H1 (cell line): ENCODE data around the gene HSPA1A. TPM values are rescaled to one million over a fixed set of nuclear protein-coding genes. Genes with fewer than 3 reads are reported as not detected.
A peak's percentile ranks its signal among the peaks of the same experiment; 100 is the strongest.
"Not testable (repeated sequence)": the region's sequence is repeated elsewhere in the genome, so short reads cannot be mapped to it uniquely, and the experiment has no call there.

Source experiments
- CTCF ChIA-PET: fragments of 300-600 bp; sonication (Branson Sonifier 250); formaldehyde crosslinking; loops from one replicate; lab custom pipeline; 2021; ENCODE audit not compliant: partially characterized antibody; lab: Charles Lee
- POLR2A ChIA-PET: fragments of 300-600 bp; sonication (Branson Sonifier 250); formaldehyde crosslinking; loops from one replicate; lab custom pipeline; 2021; ENCODE audit warnings: inconsistent platforms; ENCODE audit not compliant: partially characterized antibody; lab: Charles Lee
- DNase-seq, 2 experiments: peaks; one replicate each; pipeline versions ENCODE4 v3.0.0 to v3.0.0-alpha.2; 2010 to 2022; ENCODE audit warnings: low spot score in 2 of 2, low read depth in 1 of 2, mixed read lengths in 1 of 2
- FAIRE-seq: peaks from 2 replicates; lab custom pipeline; 2011; peaks lifted over from hg19 to GRCh38; lab: Jason Lieb, UNC
- H2AFZ ChIP-seq: 2 replicates; pipeline ENCODE4 v1.8.1; 2012; ENCODE audit warnings: low read length, inconsistent platforms
- H2AK5ac ChIP-seq: 2 replicates; pipeline ENCODE4 v1.6.1; 2013; ENCODE audit warnings: low read depth, low read length
- H2BK120ac ChIP-seq: replicated peaks from 2 replicates; pipeline ENCODE3; 2013; ENCODE audit warnings: low read depth, low read length, inconsistent platforms
- H2BK12ac ChIP-seq: 2 replicates; pipeline ENCODE4 v1.6.1; 2013; ENCODE audit warnings: low read depth, low read length
- H2BK15ac ChIP-seq: 2 replicates; pipeline ENCODE4 v1.6.1; 2013; ENCODE audit warnings: low read length
- H2BK20ac ChIP-seq: 2 replicates; pipeline ENCODE4 v1.6.1; 2013; ENCODE audit warnings: low read length
- H2BK5ac ChIP-seq: 2 replicates; pipeline ENCODE4 v1.6.1; 2013; ENCODE audit warnings: low read depth, low read length
- H3K14ac ChIP-seq: 2 replicates; pipeline ENCODE4 v1.6.1; 2013; ENCODE audit warnings: inconsistent platforms; ENCODE audit not compliant: insufficient read length
- H3K18ac ChIP-seq: 2 replicates; pipeline ENCODE4 v1.6.1; 2013; ENCODE audit warnings: low read length; ENCODE audit errors: extremely low read depth
- H3K23ac ChIP-seq: 2 replicates; pipeline ENCODE4 v1.6.1; 2013; ENCODE audit warnings: inconsistent platforms; ENCODE audit not compliant: insufficient read length
- H3K23me2 ChIP-seq: 2 replicates; pipeline ENCODE4 v1.6.1; 2013; ENCODE audit warnings: low read depth, low read length
- H3K27ac ChIP-seq: 2 replicates; pipeline ENCODE4 v1.6.1; 2011; ENCODE audit warnings: low read depth, low read length, inconsistent platforms
- H3K27me3 ChIP-seq, 4 experiments: replicated peaks in 1 of 4; 1 replicate in 1 of 4; 2 replicates in 3 of 4; pipeline versions ENCODE4 v1.6.1 to v1.8.1; 2011 to 2013; ENCODE audit warnings: low read length in 3 of 4, mild to moderate bottlenecking in 3 of 4, inconsistent platforms in 2 of 4, mixed read lengths in 2 of 4, moderate library complexity in 1 of 4; ENCODE audit not compliant: control insufficient read depth in 3 of 4, insufficient read depth in 3 of 4; ENCODE audit errors: extremely low read depth in 1 of 4
- H3K36me3 ChIP-seq, 4 experiments: 2 replicates each; pipeline versions ENCODE4 v1.6.1 to v1.8.1; 2011 to 2013; ENCODE audit warnings: mild to moderate bottlenecking in 4 of 4, low read length in 3 of 4, moderate library complexity in 2 of 4, control low read depth in 1 of 4, inconsistent platforms in 1 of 4; ENCODE audit not compliant: insufficient read depth in 4 of 4, control insufficient read depth in 2 of 4
- H3K4ac ChIP-seq: replicated peaks from 2 replicates; pipeline ENCODE3; 2013; ENCODE audit warnings: low read length, low read depth, mixed read lengths, inconsistent platforms; ENCODE audit not compliant: insufficient read length
- H3K4me1 ChIP-seq, 4 experiments: replicated peaks in 1 of 4; 1 replicate in 1 of 4; 2 replicates in 3 of 4; pipeline versions ENCODE4 v1.6.1 to v1.8.1; 2011 to 2013; ENCODE audit warnings: low read length in 3 of 4, inconsistent platforms in 2 of 4, mixed read lengths in 1 of 4; ENCODE audit not compliant: insufficient read depth in 4 of 4, control insufficient read depth in 3 of 4
- H3K4me2 ChIP-seq, 2 experiments: 2 replicates each; pipeline versions ENCODE4 v1.6.1 to v1.8.1; 2011 to 2013; ENCODE audit warnings: low read depth in 2 of 2, low read length in 2 of 2, control low read depth in 1 of 2, inconsistent platforms in 1 of 2, mild to moderate bottlenecking in 1 of 2; ENCODE audit not compliant: insufficient read depth in 1 of 2
- H3K4me3 ChIP-seq, 4 experiments: fragments of 200-600, 300-600 bp in 1 of 4; sonication (generic), shearing (Covaris generic), sonication (Bioruptor Twin) in 1 of 4; 2 replicates each; pipeline versions ENCODE4 v1.5.1 to v1.8.1; 2011 to 2016; ENCODE audit warnings: low read length in 4 of 4, low read depth in 3 of 4, control low read depth in 2 of 4, inconsistent platforms in 2 of 4, mild to moderate bottlenecking in 2 of 4, mixed read lengths in 1 of 4, moderate library complexity in 1 of 4; ENCODE audit not compliant: insufficient read depth in 2 of 4; ENCODE audit errors: extremely low read depth in 1 of 4
- H3K56ac ChIP-seq: replicated peaks from 2 replicates; pipeline ENCODE3; 2013; ENCODE audit warnings: low read depth, mild to moderate bottlenecking, mixed read lengths, low read length, inconsistent platforms; ENCODE audit not compliant: insufficient read length
- H3K79me1 ChIP-seq: 2 replicates; pipeline ENCODE4 v1.6.1; 2013; ENCODE audit warnings: low read depth, low read length, control low read depth
- H3K79me2 ChIP-seq, 2 experiments: 2 replicates each; pipeline versions ENCODE4 v1.6.1 to v1.8.1; 2012 to 2013; ENCODE audit warnings: low read length in 2 of 2, mild to moderate bottlenecking in 2 of 2, inconsistent platforms in 1 of 2; ENCODE audit not compliant: insufficient read depth in 2 of 2, control insufficient read depth in 1 of 2
- H3K9ac ChIP-seq, 4 experiments: replicated peaks in 1 of 4; 1 replicate in 1 of 4; 2 replicates in 3 of 4; pipeline versions ENCODE4 v1.6.1 to v1.8.1; 2011 to 2013; ENCODE audit warnings: low read depth in 3 of 4, low read length in 3 of 4, control low read depth in 2 of 4, mild to moderate bottlenecking in 2 of 4, moderate library complexity in 2 of 4, inconsistent platforms in 1 of 4; ENCODE audit errors: extremely low read depth in 1 of 4
- H3K9me3 ChIP-seq, 2 experiments: 2 replicates each; pipeline versions ENCODE4 v1.6.1 to v1.8.1; 2012 to 2013; ENCODE audit warnings: mild to moderate bottlenecking in 2 of 2, moderate library complexity in 2 of 2, control low read depth in 1 of 2, inconsistent platforms in 1 of 2, low read depth in 1 of 2, low read length in 1 of 2, mixed read lengths in 1 of 2; ENCODE audit not compliant: insufficient read depth in 2 of 2
- H4K20me1 ChIP-seq, 2 experiments: replicated peaks in 1 of 2; 2 replicates each; pipeline versions ENCODE3 to v1.8.1; 2011 to 2013; ENCODE audit warnings: inconsistent platforms in 2 of 2, low read length in 2 of 2, mild to moderate bottlenecking in 1 of 2; ENCODE audit not compliant: insufficient read depth in 2 of 2, control insufficient read depth in 1 of 2
- H4K5ac ChIP-seq: 2 replicates; pipeline ENCODE4 v1.6.1; 2013; ENCODE audit warnings: low read length, low read depth, mixed read lengths, inconsistent platforms; ENCODE audit not compliant: insufficient read length
- H4K8ac ChIP-seq: 2 replicates; pipeline ENCODE4 v1.8.0; 2013; ENCODE audit warnings: mild to moderate bottlenecking, moderate library complexity, low read length, inconsistent platforms; ENCODE audit not compliant: insufficient read depth; ENCODE audit errors: extremely low read depth
- H4K91ac ChIP-seq: replicated peaks from 2 replicates; pipeline ENCODE3; 2013; ENCODE audit warnings: low read length, mixed read lengths, inconsistent platforms; ENCODE audit not compliant: insufficient read length
- WGBS, 2 experiments: shearing (Covaris generic) in 1 of 2; methylation state at CpG; one replicate each; pipeline versions ENCODE4 v1.1.6 to v1.1.7; 2013 to 2015; ENCODE audit warnings: low lambda C conversion rate in 2 of 2, mixed read lengths in 2 of 2, inconsistent platforms in 1 of 2, low coverage in 1 of 2, missing lambda C conversion rate in 1 of 2; ENCODE audit not compliant: insufficient replicate concordance in 2 of 2, insufficient coverage in 1 of 2, insufficient read length in 1 of 2; ENCODE audit errors: extremely low coverage in 1 of 2, missing lambda C conversion rate in 1 of 2; 5-methylcytosine and 5-hydroxymethylcytosine counted together
- polyA plus RNA-seq, 7 experiments: library from polyadenylated mRNA; depleted of rRNA in 3 of 7; stranded (reverse) in 5 of 7; unstranded in 2 of 7; fragments of >200 nt in 5 of 7; fragments of 200-250 nt in 2 of 7; gene quantifications; 1 replicate in 5 of 7; 2 replicates in 1 of 7; 4 replicates in 1 of 7; pipeline versions ENCODE4 v1.2.1 to v1.2.3, GENCODE V29; 2011 to 2013; ENCODE audit warnings: missing spikeins in 2 of 7, mixed read lengths in 2 of 7
- total RNA-seq: library from RNA; stranded (reverse); fragmentation: NEBNext Ultra II Directional; extraction: Animal tissue kit (Norgen Biotek cat#: 25700); gene quantifications from 2 replicates; pipeline ENCODE4 v1.2.1, GENCODE V29; 2021

HSPA1A gene
- total and polyA plus RNA-seq, 2 of the 8 experiments (the other 6 are each of a cell fraction or from before 2014, with no cell fraction given): 40.7 to 54.0 TPM

DNA sequence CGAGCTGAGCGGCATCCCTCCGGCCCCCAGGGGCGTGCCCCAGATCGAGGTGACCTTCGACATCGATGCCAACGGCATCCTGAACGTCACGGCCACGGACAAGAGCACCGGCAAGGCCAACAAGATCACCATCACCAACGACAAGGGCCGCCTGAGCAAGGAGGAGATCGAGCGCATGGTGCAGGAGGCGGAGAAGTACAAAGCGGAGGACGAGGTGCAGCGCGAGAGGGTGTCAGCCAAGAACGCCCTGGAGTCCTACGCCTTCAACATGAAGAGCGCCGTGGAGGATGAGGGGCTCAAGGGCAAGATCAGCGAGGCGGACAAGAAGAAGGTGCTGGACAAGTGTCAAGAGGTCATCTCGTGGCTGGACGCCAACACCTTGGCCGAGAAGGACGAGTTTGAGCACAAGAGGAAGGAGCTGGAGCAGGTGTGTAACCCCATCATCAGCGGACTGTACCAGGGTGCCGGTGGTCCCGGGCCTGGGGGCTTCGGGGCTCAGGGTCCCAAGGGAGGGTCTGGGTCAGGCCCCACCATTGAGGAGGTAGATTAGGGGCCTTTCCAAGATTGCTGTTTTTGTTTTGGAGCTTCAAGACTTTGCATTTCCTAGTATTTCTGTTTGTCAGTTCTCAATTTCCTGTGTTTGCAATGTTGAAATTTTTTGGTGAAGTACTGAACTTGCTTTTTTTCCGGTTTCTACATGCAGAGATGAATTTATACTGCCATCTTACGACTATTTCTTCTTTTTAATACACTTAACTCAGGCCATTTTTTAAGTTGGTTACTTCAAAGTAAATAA is 2.0 kb downstream of the HSPA1A start:
- H4K8ac ChIP-seq, H3K56ac ChIP-seq, H4K20me1 ChIP-seq, H3K79me2 ChIP-seq, H2BK120ac ChIP-seq, H4K5ac ChIP-seq, CTCF ChIA-PET, H3K23ac ChIP-seq, H3K4ac ChIP-seq, H2BK15ac ChIP-seq, H4K91ac ChIP-seq, H3K27me3 ChIP-seq, H2BK20ac ChIP-seq, H2AFZ ChIP-seq, H3K9me3 ChIP-seq, H3K14ac ChIP-seq, H3K79me1 ChIP-seq, H2BK5ac ChIP-seq, FAIRE-seq, H3K4me1 ChIP-seq, H2BK12ac ChIP-seq, H3K27ac ChIP-seq, H3K18ac ChIP-seq, DNase-seq, H2AK5ac ChIP-seq, H3K36me3 ChIP-seq, H3K9ac ChIP-seq: not testable (repeated sequence)
- Histone ChIP-seq H3K4me3 (peak overlapping the region in 2 of 4 experiments; percentile 18 to 46; a peak in 4 of 8 replicates), H3K4me2 (peak overlapping the region; percentile 51 to 55), H3K23me2 (peaks cover 11% of the 10 kb centered on the region)
- POLR2A ChIA-PET: interaction anchor here (0.6 to 10.9 kb wide), 6 partner anchors 9 to 103 kb away, joined by 3 to 136 read pairs (median 4); no protein-coding TSS in a partner anchor
- WGBS, 2 experiments: 80% methylated on average over 12 of the region's 37 CpGs; no CpG with 5 or more reads in 1 of the 2 experiments
